Stimulated activated CD4-positive, alpha-beta T cell treated with anti-CD3 and anti-CD28 coated beads, Interleukin-4, amount 100 ng/mL, for 48 hours (primary cell): Measurements from ENCODE around the gene MGLL.

ENCODE experiments used
- DNase-seq, 2 donors: peaks; one replicate each; pipeline ENCODE4 v3.0.0-alpha.2; 2020; ENCODE audit warnings: low read depth in 2 of 2

Gene MGLL

GRCh38 chr3:127741690-127742089 lies 80.6 kb downstream of the MGLL start:
- DNase-seq = no peak

GRCh38 chr3:127741246-127741645 lies 81.1 kb downstream of the MGLL start:
- DNase-seq = no peak

GRCh38 chr3:127740136-127740915 lies 82.0 kb downstream of the MGLL start:
- no peak for DNase-seq

- no peak for DNase-seq
Measured at GRCh38 chr3:127739347-127740135, 82.8 kb downstream of the MGLL start.

- DNase-seq = no peak
Measured at GRCh38 chr3:127738192-127738840, 84.0 kb downstream of the MGLL start.

- no peak for DNase-seq
Measured at GRCh38 chr3:127736801-127737539, 85.3 kb downstream of the MGLL start.

- DNase-seq = no peak
Measured at GRCh38 chr3:127735767-127736693, 86.3 kb downstream of the MGLL start.

- DNase-seq = no peak
Measured at GRCh38 chr3:127734754-127735473, 87.4 kb downstream of the MGLL start.

- DNase-seq = no peak
Measured at GRCh38 chr3:127734181-127734720, 88.1 kb downstream of the MGLL start.

GRCh38 chr3:127733781-127734180 lies 88.5 kb downstream of the MGLL start:
- no peak for DNase-seq

GRCh38 chr3:127732879-127733350 lies 89.4 kb downstream of the MGLL start:
- no peak for DNase-seq

GRCh38 chr3:127732303-127732702 lies 90.0 kb downstream of the MGLL start:
- no peak for DNase-seq

GRCh38 chr3:127731546-127732289 lies 90.6 kb downstream of the MGLL start:
- no peak for DNase-seq

GRCh38 chr3:127730666-127731295 lies 91.5 kb downstream of the MGLL start:
- no peak for DNase-seq

- DNase-seq = no peak
Measured at GRCh38 chr3:127730171-127730570, 92.1 kb downstream of the MGLL start.

- DNase-seq = no peak
Measured at GRCh38 chr3:127729556-127730056, 92.7 kb downstream of the MGLL start.

GRCh38 chr3:127728417-127729015 lies 93.8 kb downstream of the MGLL start:
- DNase-seq = no peak

GRCh38 chr3:127726894-127727293 lies 95.4 kb downstream of the MGLL start:
- no peak for DNase-seq
